Stimulated activated naive CD4-positive, alpha-beta T cell (primary cell): ENCODE measurements around the gene FRY.

Experiments
- DNase-seq, 6 experiments: peaks; one replicate each; lab custom pipeline; 2025; lab: John Stamatoyannopoulos, UW

The FRY gene

DNA sequence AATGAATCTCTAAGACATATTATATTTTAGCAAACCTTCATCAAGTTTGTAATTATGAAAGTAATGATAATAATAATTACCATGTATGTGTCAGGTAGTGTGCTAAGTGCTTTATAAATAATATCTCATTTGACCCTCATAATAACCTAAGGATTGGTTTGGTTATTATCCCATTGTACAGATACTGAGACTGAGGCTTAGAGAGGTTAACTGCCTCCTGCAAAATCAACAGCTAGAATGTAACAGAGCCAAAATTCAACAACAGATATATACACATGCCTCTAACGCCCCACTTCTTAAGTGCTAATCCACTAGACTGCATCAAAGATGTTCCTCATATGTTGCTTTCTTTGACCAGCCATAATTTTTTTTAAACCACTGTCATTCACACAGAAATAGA lies 142.8 kb downstream of the FRY start:
- no peak for DNase-seq

DNA sequence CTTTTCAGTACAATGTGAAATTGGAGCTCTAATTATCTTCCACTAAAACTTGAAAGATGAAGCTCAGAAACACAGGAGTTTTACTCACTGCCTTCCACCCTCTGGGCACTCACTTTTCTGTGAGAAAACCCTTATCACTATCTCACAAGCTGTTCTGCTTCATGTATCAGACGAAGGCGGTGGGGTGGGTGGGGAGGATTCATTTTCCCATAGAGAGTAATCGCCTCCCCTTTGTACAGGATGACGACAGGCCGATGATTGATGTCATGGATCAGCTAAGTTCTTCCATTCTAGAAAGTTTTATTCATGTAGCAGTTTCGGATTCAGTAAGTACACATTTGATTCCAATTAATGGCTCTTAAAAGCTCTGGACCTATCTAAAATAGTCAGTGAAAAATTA lies 143.7 kb downstream of the FRY start:
- DNase-seq, result no peak

DNA sequence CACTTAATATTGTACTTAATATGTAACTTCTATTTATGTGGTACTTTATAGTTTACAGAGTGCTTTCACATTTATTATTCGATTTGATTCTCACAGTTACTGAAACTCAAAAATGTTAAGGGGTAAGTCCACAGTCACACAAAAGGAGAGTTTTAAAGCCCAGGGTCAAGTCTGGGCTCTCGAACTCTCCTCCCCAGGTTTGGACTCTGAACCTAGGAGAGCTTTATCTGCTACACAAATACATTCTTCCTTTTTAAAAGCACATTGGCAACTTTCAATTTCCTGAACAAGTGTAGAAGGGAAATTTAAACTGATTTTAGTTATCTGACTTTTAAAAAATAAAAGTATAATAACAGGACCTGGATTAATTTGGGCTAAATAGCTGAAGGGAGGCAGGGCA lies 144.4 kb downstream of the FRY start:
- DNase-seq, result no peak

DNA sequence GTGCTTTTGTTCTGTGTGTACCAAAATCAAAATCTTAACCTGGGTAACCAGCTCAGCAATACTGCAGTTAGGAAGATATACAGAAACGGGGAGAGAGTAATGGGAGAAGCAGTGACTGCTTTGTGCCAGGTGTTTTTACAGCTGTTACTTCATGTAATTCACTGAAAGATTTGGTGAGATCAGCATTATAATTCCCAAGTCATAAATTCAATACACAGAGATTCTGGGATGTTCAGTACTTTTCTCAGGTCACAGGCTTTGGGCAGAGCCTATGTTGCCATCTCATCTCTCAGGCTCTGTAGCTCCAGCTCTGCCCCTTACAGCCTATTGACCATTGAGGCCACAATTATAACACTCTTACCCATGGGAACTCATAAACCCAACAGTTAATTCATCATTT lies 145.1 kb downstream of the FRY start:
- DNase-seq, result no peak

DNA sequence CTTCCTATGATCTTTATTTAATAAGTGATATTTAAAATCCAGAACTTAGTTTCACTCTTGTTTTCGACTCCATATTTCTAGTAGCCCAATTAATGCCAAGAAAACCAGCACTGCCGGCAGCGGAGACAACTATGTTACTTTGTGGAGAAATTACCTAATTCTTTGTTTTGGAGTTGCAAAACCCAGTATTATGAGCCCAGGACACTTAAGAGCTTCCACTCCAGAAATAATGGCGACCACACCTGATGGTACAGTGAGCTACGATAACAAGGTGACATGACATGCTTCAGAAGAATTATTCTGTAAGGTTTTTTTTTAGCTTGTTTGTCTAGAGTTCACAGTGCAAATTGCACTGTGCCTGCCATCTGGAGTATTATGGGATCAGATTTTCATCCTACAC lies 147.2 kb downstream of the FRY start:
- no peak for DNase-seq

DNA sequence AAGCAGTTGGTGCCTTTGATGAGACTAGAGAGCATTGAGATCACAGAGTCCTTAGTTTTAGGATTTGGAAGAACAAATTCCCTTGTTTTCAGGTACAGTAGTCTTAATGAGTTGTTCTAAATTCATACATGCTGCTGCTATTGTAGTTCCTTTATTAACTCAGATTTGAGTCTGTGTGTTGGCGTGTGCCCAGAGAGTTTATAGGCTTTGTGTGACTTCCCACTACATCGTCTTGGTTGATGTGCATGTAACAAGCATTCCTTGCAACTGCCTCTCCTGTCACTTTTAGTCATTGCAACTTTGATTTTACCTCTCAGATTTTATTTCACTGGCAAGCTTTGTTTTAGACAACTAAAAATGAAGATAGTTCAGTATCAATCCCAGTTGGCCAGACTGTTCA lies 148.1 kb downstream of the FRY start:
- DNase-seq, result no peak

DNA sequence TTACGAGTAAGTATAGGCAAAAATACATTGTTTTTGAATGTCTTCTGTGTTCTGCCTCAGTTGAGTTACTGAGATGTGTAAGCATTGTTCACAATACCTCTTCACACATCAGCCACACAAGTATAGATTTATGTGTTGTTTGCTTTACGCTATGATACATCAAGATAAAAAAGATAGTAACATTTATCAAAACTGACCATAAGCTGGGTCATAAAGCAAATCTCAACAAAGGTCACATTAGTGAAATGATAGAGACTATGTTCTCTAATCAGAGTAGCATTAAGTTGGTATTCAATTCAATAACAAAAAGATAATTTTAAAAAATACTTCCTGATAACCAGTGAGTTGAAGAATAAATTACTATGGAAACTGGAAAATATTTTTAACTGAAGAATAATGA lies 156.1 kb downstream of the FRY start:
- DNase-seq, result no peak

DNA sequence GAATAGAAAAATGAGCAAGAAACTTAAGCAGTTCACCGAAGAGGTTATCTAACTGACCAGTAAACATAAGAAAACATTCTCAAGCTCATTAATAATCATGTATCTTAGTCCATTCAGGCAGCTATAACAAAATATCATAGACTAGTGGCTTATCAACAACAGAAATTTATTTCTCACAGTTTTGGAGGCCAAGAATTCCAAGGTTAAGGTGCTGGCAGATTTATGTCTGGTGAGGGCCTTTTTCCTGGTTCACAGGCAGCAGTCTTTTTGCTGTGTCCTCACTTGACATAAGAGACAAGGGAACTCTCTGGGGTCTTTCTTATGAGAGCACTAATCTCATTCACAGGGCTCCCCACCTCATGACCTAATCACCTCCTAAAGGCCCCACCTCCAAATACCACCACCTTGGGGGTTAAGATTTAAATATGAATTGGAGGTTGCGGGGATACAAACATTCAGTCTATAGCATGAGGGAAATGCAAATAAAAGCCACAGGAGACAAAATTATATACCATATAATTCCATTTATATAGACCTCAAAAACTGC lies 160.0 kb downstream of the FRY start:
- no peak for DNase-seq

DNA sequence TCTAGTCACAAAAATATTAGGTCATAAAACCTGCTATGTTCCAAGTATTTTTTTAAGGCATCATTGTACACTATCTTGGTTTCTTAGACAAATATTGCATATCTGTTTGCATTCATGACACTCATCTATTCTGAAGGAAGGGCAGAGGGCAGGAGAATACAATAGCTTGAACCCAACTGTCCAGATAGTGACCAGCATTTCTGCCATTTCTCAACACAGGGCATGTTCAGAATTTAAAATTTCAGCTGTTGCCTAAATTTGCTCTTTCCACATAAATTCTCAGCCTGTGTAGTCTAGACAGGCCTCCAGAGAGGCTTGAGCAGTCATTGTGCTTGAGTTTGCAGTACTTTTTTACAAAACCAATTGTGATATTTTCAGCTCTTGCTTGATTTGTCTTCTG lies 164.1 kb downstream of the FRY start:
- no peak for DNase-seq

DNA sequence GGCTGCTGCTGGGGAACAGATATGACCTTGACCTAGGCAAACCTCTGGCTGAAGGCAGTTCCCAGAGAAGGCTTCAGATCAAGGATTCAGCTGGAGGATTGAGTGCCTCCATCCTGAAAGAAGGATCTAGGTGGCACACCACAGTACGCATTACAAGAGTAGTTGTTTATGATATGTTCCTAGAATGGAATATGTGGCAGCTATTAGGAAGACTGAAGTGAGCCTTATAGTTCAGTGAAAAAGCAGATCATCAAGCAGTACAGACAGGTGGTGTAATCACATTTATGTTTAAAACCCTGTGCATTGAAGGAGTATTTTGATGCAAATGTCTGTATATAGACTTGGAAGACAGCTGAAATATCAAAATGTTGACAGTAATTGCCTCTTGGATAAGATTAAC lies 167.6 kb downstream of the FRY start:
- DNase-seq, result no peak

DNA sequence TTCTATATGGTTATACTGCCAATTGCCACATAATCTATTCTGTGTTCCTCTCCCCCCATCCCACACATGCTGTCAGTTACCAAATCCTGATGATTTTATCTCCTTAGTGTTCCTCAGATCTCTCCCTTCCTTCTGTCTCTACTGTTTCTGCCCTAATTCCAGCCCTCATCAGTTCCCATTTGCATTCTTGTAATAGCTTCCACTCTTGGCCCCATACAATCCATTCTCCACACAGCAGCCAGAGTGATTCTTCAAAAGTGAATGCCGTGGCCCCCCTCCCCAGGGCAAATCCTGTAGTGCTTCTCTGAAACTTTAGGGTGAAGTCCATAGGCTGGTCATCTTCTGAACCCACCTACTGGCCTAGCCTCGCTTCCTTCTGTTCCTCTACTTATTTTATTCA lies 169.2 kb downstream of the FRY start:
- no peak for DNase-seq

DNA sequence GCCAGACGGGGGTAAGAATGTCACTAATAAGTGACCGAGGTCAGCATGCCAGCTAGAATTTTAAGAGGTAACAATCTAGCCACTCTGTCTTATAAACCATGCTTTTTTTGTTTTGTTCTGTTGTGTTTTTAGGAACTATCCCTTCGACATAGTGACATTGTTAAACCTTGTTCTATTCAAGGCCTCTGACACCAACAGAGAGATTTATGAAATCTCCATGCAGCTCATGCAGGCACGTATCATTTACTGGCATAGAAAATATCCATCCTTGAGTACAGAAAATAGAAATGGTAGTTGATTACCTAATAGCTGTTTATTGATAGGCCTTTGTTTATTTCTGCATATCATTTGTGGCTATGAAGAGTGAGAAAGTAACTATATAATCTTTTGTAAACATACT lies 170.2 kb downstream of the FRY start:
- no peak for DNase-seq

DNA sequence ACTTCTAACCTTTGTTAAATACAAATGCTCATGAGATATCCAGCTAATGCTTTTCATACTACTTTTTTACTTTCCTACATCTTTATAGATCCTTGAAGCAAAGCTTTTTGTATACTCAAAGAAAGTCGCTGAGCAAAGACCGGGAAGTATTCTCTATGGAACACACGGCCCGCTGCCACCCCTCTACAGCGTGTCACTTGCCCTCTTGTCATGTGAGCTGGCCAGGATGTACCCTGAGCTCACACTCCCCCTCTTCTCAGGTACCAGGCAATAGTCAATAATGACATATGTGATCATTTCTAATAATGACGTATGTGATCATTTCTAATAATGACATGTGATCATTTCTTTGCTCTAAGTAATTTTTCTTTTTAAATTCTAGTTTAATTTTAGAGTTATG lies 170.7 kb downstream of the FRY start:
- no peak for DNase-seq

DNA sequence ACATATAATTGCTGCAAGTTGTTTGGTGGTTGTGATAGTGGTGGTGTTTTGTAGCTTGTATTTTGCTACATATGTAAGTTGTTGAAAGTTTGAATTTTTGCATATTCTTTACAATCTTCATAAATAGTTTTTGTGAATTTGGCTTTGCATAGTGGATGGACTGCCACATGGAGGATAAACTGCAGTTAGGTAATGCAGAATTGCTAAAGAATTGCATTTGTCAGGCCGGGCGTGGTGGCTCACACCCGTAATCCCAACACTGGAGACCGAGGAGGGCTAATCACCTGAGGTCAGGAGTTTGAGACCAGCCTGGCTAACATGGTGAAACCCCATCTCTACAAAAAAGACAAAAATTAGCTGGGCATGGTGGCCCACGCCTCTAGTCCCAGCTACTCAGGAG lies 171.6 kb downstream of the FRY start:
- DNase-seq, result no peak

DNA sequence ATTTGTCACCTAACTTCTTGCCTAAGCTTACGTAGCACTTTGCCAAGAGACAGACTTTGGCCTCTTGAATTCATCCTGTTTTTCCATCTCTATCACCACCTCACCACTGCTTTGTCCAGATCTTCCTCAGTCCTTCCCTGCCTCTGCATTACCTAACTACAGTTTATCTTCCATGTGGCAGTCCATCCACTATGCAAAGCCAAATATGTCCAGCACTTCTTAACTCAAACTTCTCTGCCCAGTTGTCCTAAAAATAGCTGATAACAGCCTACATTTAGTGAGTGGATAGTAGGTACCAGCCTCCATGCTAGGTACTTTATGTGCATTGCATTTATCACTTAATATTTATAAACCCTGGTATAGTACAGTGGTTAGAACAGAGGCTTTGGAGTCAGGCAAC lies 172.2 kb downstream of the FRY start:
- no peak for DNase-seq

DNA sequence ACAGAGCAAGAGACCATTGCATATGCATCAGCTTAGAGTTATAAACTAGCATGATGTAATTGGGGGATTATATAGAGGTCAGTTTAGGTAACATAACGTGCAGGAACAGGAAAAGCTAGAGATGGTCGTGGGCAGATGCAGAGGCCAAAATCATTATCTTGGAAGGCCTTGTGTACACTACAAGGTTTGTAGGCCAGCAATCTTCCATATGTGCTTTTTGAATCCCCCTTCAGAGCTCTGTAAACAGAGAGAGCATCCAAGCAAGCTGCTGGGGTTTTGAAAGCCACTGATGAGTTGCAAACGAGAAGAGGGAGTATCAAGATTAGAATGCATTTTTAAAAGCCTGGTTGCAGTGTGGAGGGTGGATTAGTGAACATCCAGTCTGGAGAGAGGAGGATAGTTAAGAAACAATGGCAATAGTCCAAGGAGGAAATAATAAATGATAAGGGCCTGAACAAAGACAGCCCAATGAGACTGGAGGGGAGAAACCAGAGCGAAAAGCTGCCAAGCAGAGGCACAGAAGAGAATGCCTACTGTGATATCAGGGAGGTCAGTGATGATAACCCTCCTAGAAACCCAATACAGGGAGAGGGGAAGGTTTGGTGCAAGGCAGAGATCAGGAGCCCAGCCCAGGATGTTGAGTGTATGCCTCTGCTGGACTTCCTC lies 174.0 kb downstream of the FRY start:
- DNase-seq, result no peak

DNA sequence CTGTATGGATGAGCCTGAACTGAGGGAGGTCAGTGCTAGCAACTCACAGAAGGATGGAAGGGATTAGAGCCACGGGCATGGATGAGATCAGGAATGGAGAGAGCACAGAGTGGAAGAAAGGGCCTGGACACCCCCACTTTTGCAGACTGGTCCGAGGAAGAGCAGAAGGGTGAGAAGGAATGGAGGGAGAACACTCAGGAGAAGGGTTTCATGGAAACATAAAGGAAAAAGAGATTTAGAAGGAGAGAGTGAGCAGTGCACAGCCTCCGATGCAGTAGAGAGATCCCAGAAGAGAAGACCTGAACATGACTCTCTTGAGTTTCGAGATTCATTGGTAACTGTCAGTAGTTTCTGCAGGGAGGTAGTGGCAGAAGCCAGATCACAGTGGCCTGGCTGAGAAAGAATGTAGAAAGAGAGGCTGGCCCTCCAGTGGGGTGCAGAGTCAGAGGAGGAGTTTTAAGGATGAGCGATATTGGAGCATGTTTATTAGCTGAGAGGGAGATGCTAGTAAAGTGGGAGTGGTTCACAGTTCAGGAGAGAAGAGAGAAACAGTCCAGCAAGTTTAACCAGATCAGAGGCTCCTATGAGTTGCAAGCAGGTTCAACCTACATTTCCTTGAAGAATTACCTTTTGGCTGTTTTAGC lies 174.6 kb downstream of the FRY start:
- DNase-seq, result no peak

DNA sequence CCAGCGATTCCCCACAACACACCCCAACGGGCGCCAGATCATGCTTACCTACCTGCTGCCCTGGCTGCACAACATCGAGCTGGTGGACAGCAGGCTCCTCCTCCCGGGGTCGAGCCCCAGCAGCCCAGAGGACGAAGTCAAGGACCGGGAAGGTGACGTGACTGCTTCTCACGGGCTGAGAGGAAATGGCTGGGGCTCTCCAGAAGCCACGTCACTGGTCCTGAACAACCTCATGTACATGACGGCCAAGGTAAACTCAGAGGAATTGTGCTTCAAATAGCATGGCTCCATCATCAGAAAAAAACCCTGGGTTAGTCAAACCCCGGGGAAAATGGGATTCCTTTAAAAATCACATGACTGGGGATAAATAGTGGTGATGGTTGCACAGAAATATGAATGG lies 177.3 kb downstream of the FRY start:
- no peak for DNase-seq

DNA sequence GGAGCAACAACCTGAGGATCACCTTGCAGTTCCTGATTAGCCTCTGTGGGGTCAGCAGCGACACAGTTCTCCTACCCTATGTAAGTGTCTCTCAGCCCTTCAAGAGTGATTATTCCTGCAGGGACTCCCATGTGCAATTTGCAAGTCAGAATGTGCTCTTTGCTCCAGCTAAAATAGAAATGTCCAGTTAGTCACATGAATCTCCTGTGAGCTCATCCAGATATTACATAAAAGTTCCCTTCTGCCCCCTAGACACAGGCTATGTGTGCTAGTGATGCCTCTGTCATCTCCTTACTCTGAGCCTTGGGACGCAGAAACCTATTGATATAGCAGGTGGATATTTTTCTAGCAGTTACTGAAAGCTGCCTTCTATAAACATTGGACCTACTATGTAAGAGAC lies 178.1 kb downstream of the FRY start:
- DNase-seq, result no peak

DNA sequence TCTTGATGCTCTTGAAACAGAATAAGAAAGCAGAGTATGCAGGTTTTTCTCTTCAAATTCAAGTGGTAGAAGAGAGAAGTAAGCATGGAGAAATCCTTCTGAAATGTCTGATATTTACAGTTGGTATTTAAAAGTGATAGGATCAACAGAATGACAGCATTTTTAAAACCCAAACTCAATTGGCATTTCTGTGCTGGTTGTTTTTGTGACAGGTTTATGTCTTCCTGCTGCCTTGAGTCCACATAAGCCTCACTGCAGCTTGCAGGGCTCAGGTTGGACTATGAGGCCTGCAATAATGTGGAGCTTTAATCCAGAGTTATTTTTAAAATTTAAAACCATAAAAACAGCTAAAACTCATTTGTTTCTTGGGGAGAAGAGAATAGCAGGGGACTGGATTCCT lies 178.5 kb downstream of the FRY start:
- DNase-seq, result no peak

DNA sequence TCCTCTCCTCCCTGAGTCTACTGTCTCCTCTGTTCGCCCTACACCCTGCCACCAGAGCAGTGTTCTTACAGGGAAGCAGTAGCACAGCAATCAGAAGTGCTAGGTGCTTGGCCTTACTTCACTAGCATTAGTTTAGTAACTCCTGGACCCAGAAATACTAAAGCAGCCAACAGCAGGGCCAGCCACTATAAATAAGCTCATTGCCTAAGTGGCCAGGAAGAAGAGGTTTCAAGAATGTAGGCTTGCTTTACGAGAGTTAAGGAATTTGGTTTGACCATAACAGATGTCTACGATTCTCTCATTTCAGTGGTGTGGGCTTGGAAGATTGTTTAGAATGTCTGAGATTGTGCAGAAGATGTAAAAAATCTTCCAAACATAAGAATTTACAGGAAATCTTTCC lies 180.2 kb downstream of the FRY start:
- DNase-seq, result no peak

DNA sequence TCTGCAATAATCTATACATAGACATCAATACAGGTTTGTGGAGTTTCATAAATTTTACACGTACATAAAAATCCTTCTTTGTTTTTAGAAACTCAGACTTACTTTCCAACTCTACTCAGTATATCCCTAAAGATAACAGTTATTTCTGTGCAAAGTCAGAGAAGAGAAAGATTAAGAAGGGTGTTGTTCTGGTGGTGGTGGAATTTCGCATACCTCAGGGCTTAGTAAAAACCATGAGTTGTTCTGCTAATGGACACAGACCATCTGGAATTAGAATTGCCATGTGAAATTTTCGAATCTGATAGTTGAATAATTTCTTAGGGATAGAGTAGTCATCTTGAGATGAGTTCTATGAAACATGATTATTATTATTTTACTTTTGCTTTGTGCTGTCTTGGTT lies 180.8 kb downstream of the FRY start:
- DNase-seq, result no peak

DNA sequence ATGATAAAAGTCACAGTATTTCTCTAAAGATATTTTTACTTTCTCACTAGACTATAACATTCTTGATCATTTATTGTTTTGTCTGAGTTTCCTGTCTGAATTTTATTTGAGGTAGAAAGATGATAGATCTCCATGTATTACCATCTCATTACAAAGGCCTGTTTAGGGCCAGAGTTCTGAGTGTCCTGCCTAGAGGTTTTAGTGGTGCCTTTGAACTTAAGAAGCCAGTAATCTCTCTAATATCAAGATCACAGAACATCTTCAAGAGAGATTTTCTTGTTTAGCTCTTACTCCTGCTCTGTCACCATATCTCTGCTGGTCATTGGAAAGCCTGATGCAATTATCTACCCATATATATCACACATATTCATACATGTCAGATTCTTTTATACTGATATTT lies 182.1 kb downstream of the FRY start:
- DNase-seq, result no peak

DNA sequence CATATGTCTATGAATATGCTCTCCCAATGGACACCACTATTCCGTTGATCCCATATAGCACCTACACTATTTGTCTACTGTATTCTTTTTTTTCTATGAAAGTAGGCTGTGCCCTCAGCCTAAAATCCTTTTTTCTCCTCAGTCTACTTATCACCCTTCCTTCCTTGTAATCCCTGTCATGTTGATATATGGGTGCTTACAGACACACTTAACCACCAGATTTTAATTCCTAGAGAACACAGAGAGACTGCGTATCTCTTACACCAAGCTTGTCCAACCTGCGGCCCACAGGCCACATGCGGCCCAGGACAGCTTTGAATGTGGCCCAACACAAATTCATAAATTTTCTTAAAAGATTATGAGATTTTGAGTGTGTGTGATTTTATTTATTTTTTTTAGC lies 182.5 kb downstream of the FRY start:
- no peak for DNase-seq
